Measurements from ENCODE around the gene DPEP2. TPM values are rescaled to one million over a fixed set of nuclear protein-coding genes. Genes with fewer than 3 reads are reported as not detected.

Gene DPEP2
- total RNA-seq, 1 donor from 2014 or later: not detected

GRCh38 chr16:67963662-67964321, 35.5 kb downstream of the DPEP2 start:
- no peak for DNase-seq (ENCODE audit: low read depth)
- H3K27me3 ChIP-seq (ENCODE audit: control insufficient read depth, insufficient read depth, low read length): no peaks in the 10 kb centered on the region
- no peak overlapping the region for H3K4me3 ChIP-seq (ENCODE audit: low read depth, low read length)
- H3K36me3 ChIP-seq (ENCODE audit: control insufficient read depth, insufficient read depth, low read length): no peaks in the 10 kb centered on the region
- no peak for TF ChIP-seq CTCF (IDR thresholded peaks at IDR 0.05; ENCODE audit: insufficient read depth, low read length, poor library complexity, severe bottlenecking)

- no peaks in the 10 kb centered on the region for H3K27me3 ChIP-seq (ENCODE audit: control insufficient read depth, insufficient read depth, low read length)
- TF ChIP-seq CTCF (IDR thresholded peaks at IDR 0.05; ENCODE audit: insufficient read depth, low read length, poor library complexity, severe bottlenecking): no peak
- no peak for DNase-seq (ENCODE audit: low read depth)
- no peak overlapping the region for H3K4me3 ChIP-seq (ENCODE audit: low read depth, low read length)
- H3K36me3 ChIP-seq (ENCODE audit: control insufficient read depth, insufficient read depth, low read length): no peaks in the 10 kb centered on the region
Observed at GRCh38 chr16:67963292-67963661, 36.0 kb downstream of the DPEP2 start.

DNA sequence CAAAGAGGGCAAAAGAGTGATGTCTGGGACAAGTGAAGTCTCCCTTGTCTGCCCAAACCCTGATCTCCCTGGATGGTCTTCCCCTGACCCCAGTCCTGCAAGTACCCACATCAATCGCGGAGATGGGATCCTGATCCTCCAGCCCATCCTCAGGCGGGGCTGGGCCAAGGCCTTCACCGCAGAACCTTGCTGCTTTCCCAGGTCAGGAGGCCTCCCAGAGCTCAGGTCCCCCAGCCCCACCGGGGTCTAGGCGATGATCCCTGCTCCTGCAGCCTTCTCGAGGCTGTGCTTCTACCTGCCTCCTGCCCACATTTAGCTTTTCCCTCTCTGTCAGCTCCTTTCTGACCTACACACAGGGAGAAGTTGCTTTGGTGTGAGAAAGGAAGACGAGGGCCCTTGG, 37.1 kb downstream of the DPEP2 start:
- DNase-seq (ENCODE audit: low read depth): no peak
- no peak overlapping the region for H3K4me3 ChIP-seq (ENCODE audit: low read depth, low read length)
- no peak for TF ChIP-seq CTCF (IDR thresholded peaks at IDR 0.05; ENCODE audit: insufficient read depth, low read length, poor library complexity, severe bottlenecking)
- no peaks in the 10 kb centered on the region for H3K27me3 ChIP-seq (ENCODE audit: control insufficient read depth, insufficient read depth, low read length)
- H3K36me3 ChIP-seq (ENCODE audit: control insufficient read depth, insufficient read depth, low read length): no peaks in the 10 kb centered on the region

DNA sequence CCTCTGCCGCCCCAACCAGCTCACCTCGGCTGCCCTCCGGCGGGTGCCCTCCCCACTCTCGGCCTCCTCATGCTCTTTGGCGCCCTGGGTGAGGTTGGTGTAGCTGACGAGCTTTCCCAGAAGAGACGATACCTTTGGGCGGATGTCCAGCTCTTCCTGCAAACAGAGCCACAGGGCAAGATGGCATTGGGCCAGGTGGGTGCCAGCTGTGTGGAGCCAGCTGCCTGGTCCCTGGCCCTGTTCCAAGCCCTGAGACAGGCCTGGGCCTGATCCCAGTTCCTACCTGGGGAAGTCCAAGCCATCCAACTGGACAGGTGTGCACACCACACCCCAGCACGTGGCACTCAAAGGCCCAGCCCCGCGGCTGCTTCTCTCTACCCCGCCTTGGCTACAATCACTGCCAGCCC, 37.7 kb downstream of the DPEP2 start:
- no peaks in the 10 kb centered on the region for H3K36me3 ChIP-seq (ENCODE audit: control insufficient read depth, insufficient read depth, low read length)
- DNase-seq (ENCODE audit: low read depth): no peak
- no peak overlapping the region for H3K4me3 ChIP-seq (ENCODE audit: low read depth, low read length)

GRCh38 chr16:67959536-67960329, 39.6 kb downstream of the DPEP2 start:
- Histone ChIP-seq H3K4me3 (ENCODE audit: low read depth, low read length) (no peak overlapping the region), H3K27me3 (ENCODE audit: control insufficient read depth, insufficient read depth, low read length) (no peaks in the 10 kb centered on the region), H3K36me3 (ENCODE audit: control insufficient read depth, insufficient read depth, low read length) (peaks cover under 1% of the 10 kb centered on the region)
- no peak for TF ChIP-seq CTCF (IDR thresholded peaks at IDR 0.05; ENCODE audit: insufficient read depth, low read length, poor library complexity, severe bottlenecking)
- no peak for DNase-seq (ENCODE audit: low read depth)

More for the DNA sequence above, 37.7 kb downstream of the DPEP2 start:
- TF ChIP-seq CTCF (IDR thresholded peaks at IDR 0.05; ENCODE audit: insufficient read depth, low read length, poor library complexity, severe bottlenecking): no peak
- H3K27me3 ChIP-seq (ENCODE audit: control insufficient read depth, insufficient read depth, low read length): no peaks in the 10 kb centered on the region

Measured in kidney epithelial cell (primary cell).